ENCODE measurements around the gene TMEM203.

The TMEM203 gene

GRCh38 chr9:137228968-137229896, 23.8 kb upstream of the TMEM203 start:
- DNase-seq, result no peak

GRCh38 chr9:137228506-137228967, 23.1 kb upstream of the TMEM203 start:
- no peak for DNase-seq

- DNase-seq, result no peak
Measured at GRCh38 chr9:137227853-137228505, 22.5 kb upstream of the TMEM203 start.

DNA sequence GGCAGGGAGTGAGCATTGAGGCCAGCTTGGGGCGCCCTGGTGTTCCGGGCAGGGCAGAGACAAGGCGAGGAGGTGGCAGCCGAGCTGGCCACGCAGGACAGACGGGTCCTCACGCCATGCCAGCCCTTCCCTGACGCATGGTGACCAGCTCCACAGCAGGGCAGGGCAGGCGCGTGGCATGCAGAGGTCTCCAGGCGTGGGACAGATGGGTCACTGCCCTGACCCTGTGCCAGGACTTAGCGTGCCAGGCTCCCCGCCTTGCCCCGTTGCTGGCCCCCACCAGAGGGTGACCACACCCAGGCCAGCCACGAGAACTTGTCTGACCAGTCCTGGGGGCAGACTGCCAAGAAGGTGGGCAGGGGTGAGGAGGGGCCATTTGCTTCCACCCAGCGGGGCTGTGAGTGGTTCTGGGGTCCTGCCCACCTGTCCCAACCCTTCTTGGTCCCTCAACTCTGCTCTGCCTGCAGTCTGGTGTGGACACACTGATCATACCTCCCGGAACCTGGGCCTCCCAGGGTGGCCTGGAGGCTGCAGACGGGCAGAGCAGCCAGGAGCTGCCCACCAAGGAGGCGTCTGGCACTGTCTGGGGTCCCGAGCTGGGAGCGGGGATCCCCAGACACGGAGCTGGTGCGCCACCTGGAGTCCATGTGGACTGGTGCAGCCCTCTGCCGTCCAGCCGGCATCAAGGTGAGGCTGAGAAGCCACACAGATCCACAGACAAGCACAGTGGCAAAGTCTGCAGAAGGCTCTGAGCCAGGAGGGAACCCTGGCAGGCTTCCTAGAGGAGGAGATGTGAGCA, 21.8 kb upstream of the TMEM203 start, which contains the start of gene RNF224:
Gene RNF224, plus strand, starts transcription at position 449 of the 799 bp plus-strand sequence. CDS start 834 bp downstream, outside the sequence.
- peak in 1 of 2 experiments; percentile 49 for DNase-seq

- no peak for DNase-seq
Measured at GRCh38 chr9:137226338-137227053, 21.0 kb upstream of the TMEM203 start.

GRCh38 chr9:137225699-137226331, 20.4 kb upstream of the TMEM203 start:
- DNase-seq, result no peak

DNA sequence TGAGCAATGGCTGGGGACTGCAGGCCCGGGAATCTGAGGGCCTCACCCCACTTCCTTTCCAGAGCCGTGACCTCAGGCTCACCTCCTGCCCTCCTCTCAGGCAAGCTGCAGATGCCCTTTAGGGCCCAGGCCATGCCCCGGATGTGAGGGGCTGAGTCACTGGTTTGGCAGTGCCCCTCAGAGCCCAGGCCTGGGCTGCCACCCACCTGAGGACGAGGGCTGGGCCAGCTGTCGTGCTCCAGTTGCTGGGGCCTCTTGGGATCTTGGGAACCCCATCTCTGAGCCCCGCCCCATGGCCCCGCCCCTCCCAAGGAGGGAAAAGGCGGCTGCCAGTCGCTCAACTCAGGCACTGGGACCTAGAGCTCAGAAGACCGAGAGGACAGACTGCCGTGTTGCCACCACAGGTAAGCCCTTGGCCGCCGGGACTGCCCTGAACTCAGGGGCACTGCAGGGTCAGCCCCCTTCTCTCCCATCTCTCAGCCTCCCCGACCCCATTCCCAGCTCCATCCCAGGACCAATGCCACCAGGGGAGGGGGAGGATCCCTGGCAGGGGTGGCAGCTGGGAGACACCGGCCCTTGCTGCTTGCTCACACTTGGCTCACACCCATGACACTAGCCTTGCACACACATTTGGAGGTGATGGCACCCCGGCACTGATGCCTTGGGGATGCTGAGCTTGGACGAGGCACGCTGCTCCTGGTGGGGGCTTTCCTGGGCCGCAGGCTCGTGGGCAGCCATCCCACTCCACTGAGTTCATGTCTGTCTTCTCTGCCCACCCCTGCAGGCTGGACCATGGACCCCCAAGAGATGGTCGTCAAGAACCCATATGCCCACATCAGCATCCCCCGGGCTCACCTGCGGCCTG, 19.6 kb upstream of the TMEM203 start, which contains the start of gene CYSRT1:
Gene CYSRT1, plus strand, starts transcription at position 345 of the 865 bp plus-strand sequence. Its CDS starts 448 bp downstream, at position 793.
- DNase-seq, result no peak

DNA sequence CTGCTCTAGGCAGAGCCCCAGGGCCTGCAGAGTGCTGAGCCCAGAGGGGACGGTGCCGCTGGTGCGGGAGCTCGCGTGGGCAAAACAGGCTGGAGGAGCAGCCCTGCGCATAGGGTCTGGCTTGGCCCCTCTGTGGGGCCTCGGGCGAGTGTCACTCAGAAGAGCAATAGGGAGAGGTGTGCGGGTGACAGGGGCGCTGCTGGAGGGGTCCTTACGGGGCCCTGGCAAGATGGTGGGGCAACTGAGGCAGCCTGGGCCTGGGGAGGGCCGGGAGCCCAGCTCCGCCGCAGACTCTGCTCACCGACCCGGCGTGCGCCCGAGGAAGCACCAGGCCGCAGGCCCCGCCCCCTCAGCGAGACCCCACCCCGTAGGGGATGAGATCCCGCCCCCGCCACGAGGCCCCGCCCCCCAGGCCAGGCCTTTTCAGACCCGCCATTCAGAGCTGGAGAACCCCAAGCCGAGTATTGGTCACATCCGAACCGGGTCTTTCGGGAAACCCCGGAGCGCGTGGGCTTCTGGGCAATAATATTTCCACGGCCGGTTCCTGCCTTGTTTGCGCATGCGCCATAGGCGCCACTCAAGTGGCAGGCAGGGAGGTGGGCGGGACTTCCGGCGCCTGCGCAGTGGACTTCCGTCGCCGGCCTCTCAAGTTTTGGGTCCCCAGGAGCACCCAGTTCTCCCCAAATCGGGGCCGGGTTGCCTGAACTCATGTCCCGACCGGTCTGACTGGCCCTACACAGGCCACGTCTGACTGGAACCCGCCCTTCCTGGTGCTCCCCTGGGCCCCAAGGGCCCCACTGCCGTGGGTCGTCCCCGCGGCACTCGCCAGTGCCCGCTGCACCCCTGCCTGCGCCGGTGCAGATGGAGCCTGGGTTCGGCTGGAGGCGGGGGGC, 17.9 kb upstream of the TMEM203 start:
- peak; percentile 72 to 79 for DNase-seq

DNA sequence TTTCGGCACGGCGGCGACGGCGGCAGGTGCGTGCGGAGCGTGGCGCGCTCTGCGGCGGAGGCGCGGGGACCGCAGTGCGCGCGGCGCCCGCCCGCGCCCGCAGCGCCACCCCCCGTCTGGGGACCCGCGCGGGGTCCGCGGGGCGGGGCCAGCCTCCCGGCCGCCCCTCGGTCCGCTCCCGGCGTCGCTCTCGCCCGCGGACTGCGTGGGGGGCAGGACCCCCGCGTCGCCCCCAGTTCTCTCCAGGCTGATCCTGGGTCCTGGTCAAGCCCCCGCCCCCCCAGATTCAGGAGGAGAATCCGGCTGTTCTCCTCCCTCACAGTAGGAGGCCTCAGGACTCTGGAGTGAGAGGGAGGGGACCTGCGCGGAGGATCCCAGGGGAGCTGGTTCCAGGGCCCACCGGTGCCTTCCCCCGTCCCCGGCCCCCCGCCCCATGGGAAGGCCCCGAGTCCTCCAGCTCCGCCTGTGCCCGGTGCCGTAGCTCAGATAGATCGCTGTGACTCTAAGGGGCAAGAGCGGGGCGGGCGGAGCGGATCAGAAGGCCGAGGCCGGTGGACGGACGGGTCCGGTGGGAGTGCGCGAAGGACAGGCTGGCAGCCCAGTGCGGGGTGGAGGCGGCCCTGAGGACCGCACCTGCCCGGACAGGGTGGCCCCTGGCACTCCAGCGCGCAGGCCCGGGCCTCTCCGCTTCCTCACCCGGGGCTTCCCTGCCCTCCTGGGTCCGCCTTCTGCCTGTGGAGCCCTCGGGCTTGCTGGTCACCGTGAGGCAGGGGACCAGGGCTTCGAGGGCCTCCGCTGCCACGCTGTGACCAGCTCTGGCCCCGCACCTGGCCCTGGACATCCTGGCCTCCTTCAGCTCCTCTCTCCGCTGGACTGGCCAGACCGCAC, 17.0 kb upstream of the TMEM203 start, which contains the start of gene RNF208:
Gene RNF208, minus strand, starts transcription at position 51 of the 888 bp plus-strand sequence. CDS start 1,028 bp downstream, outside the sequence.
- DNase-seq, result no peak

- DNase-seq, result no peak
Measured at GRCh38 chr9:137221506-137222111, 16.2 kb upstream of the TMEM203 start.

DNA sequence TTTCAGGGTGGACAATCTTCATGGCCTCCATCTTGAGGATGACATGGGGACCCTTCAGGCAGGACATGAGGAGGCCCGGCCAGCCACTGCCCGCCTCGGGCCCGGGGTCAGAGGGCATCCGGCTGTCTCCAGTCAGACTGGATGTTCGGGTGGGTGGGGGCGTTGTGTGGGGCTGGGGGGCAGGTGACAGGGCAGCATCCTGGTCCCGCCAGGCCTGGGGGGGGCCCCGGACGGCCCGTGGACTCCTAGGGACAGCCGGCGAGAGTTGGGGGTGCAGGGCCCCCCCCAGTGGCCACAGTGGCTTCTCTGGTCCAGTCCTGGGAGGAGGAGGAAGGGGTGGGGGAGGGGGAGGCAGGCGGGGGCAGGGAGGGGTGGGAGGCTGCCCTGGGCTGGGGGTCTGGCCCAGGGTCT, 15.7 kb upstream of the TMEM203 start:
- DNase-seq, result no peak

- no peak for DNase-seq
Measured at GRCh38 chr9:137220317-137221094, 15.1 kb upstream of the TMEM203 start.

DNA sequence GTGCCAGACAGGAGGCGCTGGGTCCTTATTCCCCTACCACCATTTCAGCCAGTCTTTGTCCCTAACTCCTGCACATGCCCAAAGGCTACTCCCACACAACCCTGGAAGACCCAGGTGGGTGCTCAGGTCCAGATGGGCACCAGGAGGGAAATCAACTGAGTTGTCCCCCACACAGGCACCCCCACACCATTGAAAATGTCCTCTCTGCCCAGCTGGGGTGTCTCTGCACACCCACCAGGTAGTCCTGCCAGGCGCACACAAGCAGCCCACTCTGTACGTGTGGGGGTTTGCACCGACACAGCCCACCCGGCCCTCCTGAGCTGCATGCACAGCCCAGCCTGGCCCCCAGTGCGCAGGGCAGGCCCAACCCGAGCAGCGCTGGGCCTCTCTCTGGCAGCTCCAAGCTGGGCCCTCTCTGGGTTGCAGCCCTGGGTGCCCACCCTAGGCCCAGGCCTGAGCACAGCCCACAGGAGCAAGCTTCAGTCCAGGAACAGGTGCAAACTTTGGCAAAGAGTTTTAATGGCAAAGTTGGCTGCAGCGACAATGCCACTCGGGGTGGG, 14.4 kb upstream of the TMEM203 start:
- no peak for DNase-seq

- no peak for DNase-seq
Measured at GRCh38 chr9:137218754-137219271, 13.4 kb upstream of the TMEM203 start.

GRCh38 chr9:137218212-137218753, 12.8 kb upstream of the TMEM203 start:
- DNase-seq, result no peak

Measured in cerebellar nuclear complex (tissue), 1 donor.